ENCODE measurements around the gene CSNK2A1.

GRCh38 chr20:544153-544725 lies 649 bp upstream of the CSNK2A1 start:
- TF ChIP-seq RAD21 (conservative IDR thresholded peaks at IDR 0.05) (no peak), MXI1 (conservative IDR thresholded peaks at IDR 0.05; ENCODE audit: poor library complexity, severe bottlenecking) (no peak), EP300 (conservative IDR thresholded peaks at IDR 0.05; ENCODE audit: poor library complexity, severe bottlenecking) (no peak)
- TF ChIP-seq, protein P1, sequence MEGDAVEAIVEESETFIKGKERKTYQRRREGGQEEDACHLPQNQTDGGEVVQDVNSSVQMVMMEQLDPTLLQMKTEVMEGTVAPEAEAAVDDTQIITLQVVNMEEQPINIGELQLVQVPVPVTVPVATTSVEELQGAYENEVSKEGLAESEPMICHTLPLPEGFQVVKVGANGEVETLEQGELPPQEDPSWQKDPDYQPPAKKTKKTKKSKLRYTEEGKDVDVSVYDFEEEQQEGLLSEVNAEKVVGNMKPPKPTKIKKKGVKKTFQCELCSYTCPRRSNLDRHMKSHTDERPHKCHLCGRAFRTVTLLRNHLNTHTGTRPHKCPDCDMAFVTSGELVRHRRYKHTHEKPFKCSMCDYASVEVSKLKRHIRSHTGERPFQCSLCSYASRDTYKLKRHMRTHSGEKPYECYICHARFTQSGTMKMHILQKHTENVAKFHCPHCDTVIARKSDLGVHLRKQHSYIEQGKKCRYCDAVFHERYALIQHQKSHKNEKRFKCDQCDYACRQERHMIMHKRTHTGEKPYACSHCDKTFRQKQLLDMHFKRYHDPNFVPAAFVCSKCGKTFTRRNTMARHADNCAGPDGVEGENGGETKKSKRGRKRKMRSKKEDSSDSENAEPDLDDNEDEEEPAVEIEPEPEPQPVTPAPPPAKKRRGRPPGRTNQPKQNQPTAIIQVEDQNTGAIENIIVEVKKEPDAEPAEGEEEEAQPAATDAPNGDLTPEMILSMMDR (IDR thresholded peaks at IDR 0.05; ENCODE audit: poor library complexity, severe bottlenecking) = no peak
